Neural progenitor cell (in vitro differentiated cells): ENCODE measurements around the gene HYOU1. TPM values are rescaled to one million over a fixed set of nuclear protein-coding genes. Genes with fewer than 3 reads are reported as not detected.
"Not testable (repeated sequence)": the region's sequence is repeated elsewhere in the genome, so short reads cannot be mapped to it uniquely, and the experiment has no call there.

Experiments used
- DNase-seq: peaks from one replicate; pipeline ENCODE4 v3.0.0-alpha.2; 2016; ENCODE audit warnings: low spot score
- H2AFZ ChIP-seq: fragments of 200-600 bp; sonication (generic); replicated peaks from 2 replicates; pipeline ENCODE4 v1.6.1; 2016; ENCODE audit warnings: antibody characterized with exemption
- H3F3A ChIP-seq: fragments of 200-600 bp; sonication (generic); 2 replicates; pipeline ENCODE4 v1.6.1; 2016; ENCODE audit warnings: antibody characterized with exemption, low read depth
- H3K27ac ChIP-seq: fragments of 200-600 bp; sonication (generic); 2 replicates; pipeline ENCODE4 v1.5.1; 2016; ENCODE audit warnings: mild to moderate bottlenecking
- H3K27me3 ChIP-seq: fragments of 200-600 bp; sonication (generic); 2 replicates; pipeline ENCODE4 v1.6.1; 2016; ENCODE audit warnings: mild to moderate bottlenecking, moderate library complexity
- H3K36me3 ChIP-seq: fragments of 200-600 bp; sonication (generic); 2 replicates; pipeline ENCODE4 v1.5.1; 2016
- H3K4me1 ChIP-seq: fragments of 200-600 bp; sonication (generic); 2 replicates; pipeline ENCODE4 v1.6.1; 2016; ENCODE audit warnings: mixed run types
- H3K4me2 ChIP-seq: fragments of 200-600 bp; sonication (generic); 2 replicates; pipeline ENCODE4 v1.6.1; 2016
- H3K4me3 ChIP-seq: fragments of 200-600 bp; sonication (generic); 2 replicates; pipeline ENCODE4 v1.5.1; 2016
- H3K79me2 ChIP-seq: fragments of 200-600 bp; sonication (generic); 2 replicates; pipeline ENCODE4 v1.6.1; 2016; ENCODE audit warnings: low read depth
- H3K9ac ChIP-seq: fragments of 200-600 bp; sonication (generic); 2 replicates; pipeline ENCODE4 v1.6.1; 2016
- H3K9me3 ChIP-seq: fragments of 200-600 bp; sonication (generic); 2 replicates; pipeline ENCODE4 v1.5.1; 2016; ENCODE audit warnings: low read depth
- H4K20me1 ChIP-seq: fragments of 200-600 bp; sonication (generic); 2 replicates; pipeline ENCODE4 v1.6.1; 2016; ENCODE audit warnings: low read depth
- H3K27ac Mint-ChIP-seq: 3 replicates; pipeline ENCODE4 v1.8.0; 2021; ENCODE audit warnings: mixed read lengths
- H3K27me3 Mint-ChIP-seq: 2 replicates; pipeline ENCODE4 v1.8.0; 2022; ENCODE audit warnings: low read depth, mild to moderate bottlenecking, inconsistent platforms, moderate library complexity, mixed read lengths; ENCODE audit not compliant: insufficient read depth
- H3K36me3 Mint-ChIP-seq: 3 replicates; pipeline ENCODE4 v1.8.0; 2021; ENCODE audit warnings: mixed read lengths
- H3K4me1 Mint-ChIP-seq: 3 replicates; pipeline ENCODE4 v1.8.0; 2021; ENCODE audit warnings: mixed read lengths
- H3K4me3 Mint-ChIP-seq: 3 replicates; pipeline ENCODE4 v1.8.0; 2021; ENCODE audit warnings: mild to moderate bottlenecking, moderate library complexity, mixed read lengths
- H3K9me3 Mint-ChIP-seq: 3 replicates; pipeline ENCODE4 v1.8.0; 2020; ENCODE audit warnings: mixed read lengths
- CTCF ChIP-seq: fragments of 200-600 bp; sonication (generic); IDR thresholded peaks from 2 replicates; pipeline ENCODE4 v1.5.1; 2017; ENCODE audit warnings: antibody characterized with exemption, mild to moderate bottlenecking
- EZH2 ChIP-seq: fragments of 200-600 bp; sonication (generic); IDR thresholded peaks from 2 replicates; pipeline ENCODE4 v1.6.1; 2017; ENCODE audit warnings: antibody characterized with exemption, mild to moderate bottlenecking, moderate library complexity
- EZH2phosphoT487 ChIP-seq: fragments of 200-600 bp; sonication (generic); IDR thresholded peaks from 2 replicates; pipeline ENCODE4 v1.6.1; 2017; ENCODE audit warnings: antibody characterized with exemption
- total RNA-seq: library from RNA; depleted of rRNA; stranded (reverse); fragments of >200 nt; gene quantifications from 2 replicates; pipeline ENCODE4 v1.2.3, GENCODE V29; 2015; ENCODE audit warnings: low replicate concordance

The HYOU1 gene
- total RNA-seq, 1 donor from 2014 or later: 129 TPM

GRCh38 chr11:119038884-119039283 is 18.1 kb downstream of the HYOU1 start:
- Histone ChIP-seq H3K4me2 (peak overlapping the region; percentile 55), H4K20me1 (no peaks in the 10 kb centered on the region), H3K9me3 (no peaks in the 10 kb centered on the region), H3K36me3 (no peaks in the 10 kb centered on the region), H3K4me3 (no peak overlapping the region), H3K79me2 (no peaks in the 10 kb centered on the region), H3F3A (peaks cover 23% of the 10 kb centered on the region), H3K27me3 (no peaks in the 10 kb centered on the region), H2AFZ (no peak overlapping the region), H3K27ac (no peak overlapping the region), H3K4me1 (peaks cover 14% of the 10 kb centered on the region), H3K9ac (no peak overlapping the region)
- DNase-seq: no peak
- TF ChIP-seq EZH2phosphoT487 (no peak), EZH2 (no peak), CTCF (no peak)
- Mint-ChIP-seq H3K36me3 (no peaks in the 10 kb centered on the region), H3K27me3 (no peaks in the 10 kb centered on the region), H3K27ac (peak overlapping the region; percentile 62), H3K4me3 (peak overlapping the region; percentile 57), H3K9me3 (no peaks in the 10 kb centered on the region), H3K4me1 (peaks cover 17% of the 10 kb centered on the region)

GRCh38 chr11:119034813-119035212 is 22.2 kb downstream of the HYOU1 start:
- Histone ChIP-seq H3K27me3 (no peaks in the 10 kb centered on the region), H3K36me3 (no peaks in the 10 kb centered on the region), H3K9ac (no peak overlapping the region), H3K9me3 (no peaks in the 10 kb centered on the region), H2AFZ (no peak overlapping the region), H3K27ac (no peak overlapping the region), H3K4me3 (no peak overlapping the region), H3F3A (peaks cover 15% of the 10 kb centered on the region), H3K4me1 (peaks cover 8% of the 10 kb centered on the region), H3K4me2 (no peak overlapping the region), H4K20me1 (peaks cover 3% of the 10 kb centered on the region), H3K79me2 (peaks cover 3% of the 10 kb centered on the region)
- DNase-seq: no peak
- TF ChIP-seq CTCF: no peak
- no peak for TF ChIP-seq EZH2phosphoT487
- TF ChIP-seq EZH2: no peak
- Mint-ChIP-seq H3K36me3 (no peaks in the 10 kb centered on the region), H3K27ac (no peak overlapping the region), H3K27me3 (no peaks in the 10 kb centered on the region), H3K4me3 (no peak overlapping the region), H3K9me3 (no peaks in the 10 kb centered on the region), H3K4me1 (peaks cover 12% of the 10 kb centered on the region)

DNA sequence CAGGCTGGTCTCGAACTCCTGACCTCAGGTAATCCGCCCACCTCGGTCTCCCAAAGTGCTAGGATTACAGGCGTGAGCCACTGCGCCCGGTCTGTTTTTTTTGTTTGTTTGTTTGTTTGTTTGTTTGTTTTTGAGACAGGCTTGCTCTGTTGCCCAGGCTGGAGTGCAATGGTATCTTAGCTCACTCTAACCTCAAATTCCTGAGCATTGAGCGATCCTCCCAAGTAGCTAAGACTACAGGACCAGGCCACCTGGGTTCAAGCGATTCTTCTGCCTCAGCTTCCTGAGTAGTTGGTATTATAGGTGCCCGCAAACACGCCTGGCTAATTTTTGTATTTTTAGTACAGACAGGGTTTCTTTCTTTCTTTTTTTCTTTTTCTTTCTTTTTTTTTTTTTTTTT is 23.6 kb downstream of the HYOU1 start:
- H3K9ac ChIP-seq, DNase-seq, H3K9me3 ChIP-seq, H3K4me3 Mint-ChIP-seq, H3K9me3 Mint-ChIP-seq, H3K4me2 ChIP-seq, H3K36me3 Mint-ChIP-seq, H3K27me3 ChIP-seq, H3K4me3 ChIP-seq, H3K27ac Mint-ChIP-seq, H3K27ac ChIP-seq, H3K27me3 Mint-ChIP-seq, H2AFZ ChIP-seq, H3K36me3 ChIP-seq: not testable (repeated sequence)
- Histone ChIP-seq H4K20me1 (peaks cover 15% of the 10 kb centered on the region), H3K4me1 (peaks cover 10% of the 10 kb centered on the region), H3K79me2 (peaks cover 17% of the 10 kb centered on the region), H3F3A (peaks cover 13% of the 10 kb centered on the region)
- peaks cover 13% of the 10 kb centered on the region for H3K4me1 Mint-ChIP-seq

DNA sequence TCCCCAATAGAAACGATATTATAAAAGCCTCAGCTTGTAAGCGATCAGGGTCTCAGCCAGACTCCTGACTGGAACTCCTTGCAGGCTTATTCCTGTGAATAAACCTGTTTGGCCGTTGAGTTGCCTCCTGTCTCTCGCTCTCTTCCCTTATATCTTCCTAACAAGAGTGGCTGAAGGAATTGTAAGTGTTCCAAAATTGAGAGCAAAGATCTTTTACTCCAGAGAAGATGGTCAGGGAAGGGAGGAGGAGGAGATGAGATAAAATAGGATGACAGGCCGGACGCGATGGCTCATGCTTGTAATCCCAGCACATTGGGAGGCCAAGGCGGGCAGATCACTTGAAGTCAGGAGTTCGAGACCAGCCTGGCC is 25.1 kb downstream of the HYOU1 start:
- no peaks in the 10 kb centered on the region for H3K27me3 Mint-ChIP-seq
- no peak overlapping the region for H3K4me3 ChIP-seq
- peaks cover 28% of the 10 kb centered on the region for H3K79me2 ChIP-seq
- H3K9me3 Mint-ChIP-seq: no peaks in the 10 kb centered on the region
- no peak overlapping the region for H3K9ac ChIP-seq
- peaks cover 17% of the 10 kb centered on the region for H3K4me1 Mint-ChIP-seq
- no peaks in the 10 kb centered on the region for H3K27me3 ChIP-seq
- no peak overlapping the region for H3K27ac Mint-ChIP-seq
- no peaks in the 10 kb centered on the region for H3K9me3 ChIP-seq
- no peak overlapping the region for H3K4me2 ChIP-seq
- no peak overlapping the region for H3K27ac ChIP-seq
- H3K4me3 Mint-ChIP-seq: peak overlapping the region; percentile 11
- no peak overlapping the region for H2AFZ ChIP-seq
- peaks cover 8% of the 10 kb centered on the region for H3K36me3 Mint-ChIP-seq
- no peak for DNase-seq
- no peaks in the 10 kb centered on the region for H3K36me3 ChIP-seq
- H4K20me1 ChIP-seq: peaks cover 22% of the 10 kb centered on the region
- H3F3A ChIP-seq: peaks cover 13% of the 10 kb centered on the region
- no peak for TF ChIP-seq CTCF
- peaks cover 10% of the 10 kb centered on the region for H3K4me1 ChIP-seq
